Omental fat pad (tissue), 4 donors: ENCODE measurements around the gene PKIG. TPM values are rescaled to one million over a fixed set of nuclear protein-coding genes. Genes with fewer than 3 reads are reported as not detected.

Source experiments
- ATAC-seq: fragments of 150-250 bp; one replicate; pipeline ENCODE4 v1.9.1; 2016; ENCODE audit warnings: mild to moderate bottlenecking, moderate library complexity; ENCODE audit not compliant: low FRiP score
- DNase-seq: peaks from one replicate; pipeline ENCODE4 v3.0.0-alpha.2; 2019; ENCODE audit warnings: low spot score
- CTCF ChIP-seq, 3 donors: fragments of 450-650 bp; IDR thresholded peaks; one replicate each; pipeline ENCODE4 v1.5.1; 2016 to 2017; ENCODE audit warnings: antibody characterized with exemption in 3 of 3, mild to moderate bottlenecking in 3 of 3, moderate library complexity in 2 of 3
- total RNA-seq, 4 donors: library from RNA; depleted of rRNA; stranded (reverse); fragments of >200 nt; gene quantifications; one replicate each; pipeline ENCODE4 v1.1.0, GENCODE V29; 2016

PKIG gene
- total RNA-seq, 4 donors from 2014 or later = 90.8 to 133 (median 118) TPM

- no peak for ATAC-seq
- no peak for TF ChIP-seq CTCF (IDR thresholded peaks at IDR 0.05)
- DNase-seq = no peak
Measured at GRCh38 chr20:44657875-44658274, 75.5 kb downstream of the PKIG start.

- no peak for TF ChIP-seq CTCF (IDR thresholded peaks at IDR 0.05)
- ATAC-seq (no peak), DNase-seq (no peak)
Measured at GRCh38 chr20:44658810-44659209, 76.4 kb downstream of the PKIG start.

- ATAC-seq (no peak), DNase-seq (no peak)
- no peak for TF ChIP-seq CTCF (IDR thresholded peaks at IDR 0.05)
Measured at GRCh38 chr20:44659931-44660330, 77.6 kb downstream of the PKIG start.

GRCh38 chr20:44660581-44660980 is 78.2 kb downstream of the PKIG start:
- no peak for TF ChIP-seq CTCF (IDR thresholded peaks at IDR 0.05)
- no peak for ATAC-seq
- no peak for DNase-seq

- TF ChIP-seq CTCF (IDR thresholded peaks at IDR 0.05) = no peak
- DNase-seq (no peak), ATAC-seq (no peak)
Measured at GRCh38 chr20:44662261-44662660, 79.9 kb downstream of the PKIG start.

GRCh38 chr20:44664131-44664530 is 81.8 kb downstream of the PKIG start:
- ATAC-seq (no peak), DNase-seq (no peak)
- TF ChIP-seq CTCF (IDR thresholded peaks at IDR 0.05) = no peak

- ATAC-seq (no peak), DNase-seq (no peak)
- TF ChIP-seq CTCF (IDR thresholded peaks at IDR 0.05) = no peak
Measured at GRCh38 chr20:44666066-44666465, 83.7 kb downstream of the PKIG start.

Other genes starting within 250 kb of the PKIG start
- not detected for gene R3HDML, start 245.5 kb upstream of the PKIG start, total RNA-seq
- not detected for gene HNF4A, start 226.9 kb upstream of the PKIG start, total RNA-seq
- 10 to 100 TPM; 14.5 to 40.8 (median 23.6) TPM for gene TTPAL, start 106.7 kb upstream of the PKIG start, total RNA-seq
- 100 to 1,000 TPM; 102 to 157 (median 121) TPM for gene SERINC3, start 60.5 kb upstream of the PKIG start, total RNA-seq
- gene ADA, start 69.1 kb downstream of the PKIG start, total RNA-seq = 10 to 100 TPM; 11.5 to 62.6 (median 15.4) TPM
- gene CCN5, start 132.8 kb downstream of the PKIG start, total RNA-seq = 10 to 100 TPM; 25.9 to 81.7 (median 61.3) TPM
- 10 to 100 TPM in 1 of 4 donors, 1 to 10 TPM in 3; 6.3 to 10.0 (median 9.0) TPM for gene KCNK15, start 163.3 kb downstream of the PKIG start, total RNA-seq
- under 1 TPM; 0.60 to 0.88 (median 0.72) TPM for gene RIMS4, start 228.0 kb downstream of the PKIG start, total RNA-seq